ENCODE measurements around the gene PTPRT.

- TF ChIP-seq CTCF (conservative IDR thresholded peaks at IDR 0.05; ENCODE audit: low read depth, low read length) (no peak), EZH2phosphoT487 (IDR thresholded peaks at IDR 0.05; ENCODE audit: borderline replicate concordance, low read length) (no peak)
Measured at GRCh38 chr20:42274986-42275385, 914.7 kb downstream of the PTPRT start.

Data from PC-3 (cell line).